Activated CD4-positive, alpha-beta T cell treated with anti-CD3 and anti-CD28 coated beads, Interleukin-2, Interleukin-6, amounts not matched to agents 100 ng/mL and 50 ng/mL, durations not matched to agents 16 hours and 8 hours (primary cell): ENCODE results near the gene SLIT3.
A peak's percentile ranks its signal among the peaks of the same experiment; 100 is the strongest.

Source experiments
- DNase-seq: peaks from one replicate; pipeline ENCODE4 v3.0.0-alpha.2; 2020

The SLIT3 gene

DNA sequence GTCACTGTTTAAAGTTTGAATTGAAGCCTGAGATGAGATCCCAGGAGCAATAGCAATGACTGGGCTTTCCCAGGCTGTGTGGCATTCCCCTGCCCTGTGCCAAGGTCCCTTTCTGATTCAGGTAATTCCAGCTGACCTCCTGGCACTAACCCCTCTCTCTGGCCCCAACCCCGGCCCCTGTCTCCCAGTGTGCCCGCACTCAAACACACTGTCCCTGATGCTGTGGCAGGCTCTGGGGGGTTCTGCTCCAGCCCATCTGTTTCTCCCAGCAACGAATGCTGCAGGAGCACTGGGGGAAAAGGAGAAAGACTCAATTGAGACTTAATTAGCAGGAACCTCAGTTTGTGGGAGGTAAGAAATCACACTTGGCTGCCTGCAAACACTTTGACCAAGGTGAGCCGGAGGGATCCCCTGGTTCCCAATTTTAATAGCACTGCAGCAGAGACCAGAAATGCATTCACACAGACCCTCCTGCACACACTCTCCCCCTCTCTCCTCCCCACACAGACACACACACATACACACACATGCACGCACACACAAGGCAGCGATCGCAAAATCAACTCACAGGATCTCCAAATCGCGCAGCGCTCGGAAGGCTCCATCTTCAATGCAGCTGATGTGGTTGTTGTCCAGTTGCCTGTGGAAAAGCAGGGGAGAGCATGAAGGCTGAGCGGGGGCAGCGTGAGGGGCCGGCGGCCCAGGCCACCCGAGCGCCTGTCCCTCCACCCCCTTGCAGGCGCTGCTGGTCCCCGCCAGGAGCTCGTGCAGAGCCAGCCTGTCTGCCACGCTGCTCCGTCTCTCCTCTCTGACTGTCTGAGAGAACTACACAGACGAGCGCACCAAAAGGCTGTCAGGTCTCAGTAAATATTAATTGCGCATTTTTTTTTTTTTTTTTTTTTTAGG is 456.7 kb downstream of the SLIT3 start:
- no peak for DNase-seq

- DNase-seq, result no peak
These were observed 457.5 kb downstream of the SLIT3 start for GRCh38 chr5:168843277-168844015.

- no peak for DNase-seq
These were observed 458.3 kb downstream of the SLIT3 start for GRCh38 chr5:168842571-168843205.

- DNase-seq, result no peak
These were observed 463.1 kb downstream of the SLIT3 start for GRCh38 chr5:168837852-168838251.

- peak; percentile 78 for DNase-seq
These were observed 464.2 kb downstream of the SLIT3 start for GRCh38 chr5:168836603-168837231.

GRCh38 chr5:168833936-168834335 is 467.0 kb downstream of the SLIT3 start:
- no peak for DNase-seq

- no peak for DNase-seq
These were observed 467.6 kb downstream of the SLIT3 start for GRCh38 chr5:168833383-168833782.

GRCh38 chr5:168832308-168832707 is 468.6 kb downstream of the SLIT3 start:
- DNase-seq, result no peak

GRCh38 chr5:168831383-168831782 is 469.6 kb downstream of the SLIT3 start:
- no peak for DNase-seq

- DNase-seq, result no peak
These were observed 470.1 kb downstream of the SLIT3 start for GRCh38 chr5:168830833-168831232.

GRCh38 chr5:168829922-168830417 is 471.0 kb downstream of the SLIT3 start:
- no peak for DNase-seq

DNA sequence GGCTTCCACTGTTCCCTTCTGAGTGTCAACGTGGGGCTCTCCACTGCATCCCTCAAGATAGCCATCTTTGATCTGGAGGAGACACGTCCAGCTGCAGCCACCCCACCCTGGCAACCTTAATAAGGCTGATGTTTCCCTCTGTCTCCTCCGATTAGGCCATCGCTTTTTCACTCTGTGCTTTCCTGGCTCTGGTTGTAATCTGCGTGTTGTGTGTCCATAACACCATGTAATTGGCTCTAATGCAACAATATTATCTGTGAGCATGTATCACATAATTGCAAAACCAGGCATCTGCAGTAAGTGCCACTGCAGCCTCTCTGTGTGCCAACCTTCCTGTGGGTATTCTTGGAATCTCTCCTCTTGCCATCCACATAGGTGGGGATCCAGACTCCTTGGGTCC is 471.9 kb downstream of the SLIT3 start:
- DNase-seq, result no peak

GRCh38 chr5:168827636-168828035 is 473.3 kb downstream of the SLIT3 start:
- DNase-seq, result no peak

- no peak for DNase-seq
These were observed 474.7 kb downstream of the SLIT3 start for GRCh38 chr5:168826246-168826725.

DNA sequence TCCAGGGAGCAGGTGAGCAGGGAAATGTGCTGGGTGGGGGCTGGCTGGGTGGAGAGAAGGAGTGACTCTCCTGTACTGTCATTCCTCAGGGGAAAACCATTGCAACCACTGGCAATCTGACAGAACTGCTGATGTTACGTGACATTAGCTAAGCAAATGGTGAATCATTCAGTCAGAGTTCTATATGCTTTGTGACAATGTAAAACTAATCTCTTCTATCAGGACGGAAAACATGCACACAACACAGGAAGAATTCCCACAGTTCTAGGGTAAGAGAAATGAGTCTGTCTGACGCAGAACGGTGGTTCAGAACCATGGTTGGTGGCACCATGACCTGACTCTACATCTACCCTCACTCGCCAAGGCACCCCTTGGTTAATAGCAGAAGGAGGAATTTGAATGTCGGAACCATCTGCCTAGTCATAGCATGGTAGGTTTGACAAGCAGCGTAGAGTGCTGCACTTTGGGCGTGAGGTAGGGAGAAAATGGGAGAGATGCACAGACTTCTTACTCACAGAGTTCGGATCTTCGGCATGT is 478.1 kb downstream of the SLIT3 start:
- DNase-seq, result peak; percentile 47

- peak; percentile 47 for DNase-seq
These were observed 478.6 kb downstream of the SLIT3 start for GRCh38 chr5:168822248-168822744.

- no peak for DNase-seq
These were observed 480.1 kb downstream of the SLIT3 start for GRCh38 chr5:168820874-168821273.

GRCh38 chr5:168819004-168819621 is 481.8 kb downstream of the SLIT3 start:
- no peak for DNase-seq

DNA sequence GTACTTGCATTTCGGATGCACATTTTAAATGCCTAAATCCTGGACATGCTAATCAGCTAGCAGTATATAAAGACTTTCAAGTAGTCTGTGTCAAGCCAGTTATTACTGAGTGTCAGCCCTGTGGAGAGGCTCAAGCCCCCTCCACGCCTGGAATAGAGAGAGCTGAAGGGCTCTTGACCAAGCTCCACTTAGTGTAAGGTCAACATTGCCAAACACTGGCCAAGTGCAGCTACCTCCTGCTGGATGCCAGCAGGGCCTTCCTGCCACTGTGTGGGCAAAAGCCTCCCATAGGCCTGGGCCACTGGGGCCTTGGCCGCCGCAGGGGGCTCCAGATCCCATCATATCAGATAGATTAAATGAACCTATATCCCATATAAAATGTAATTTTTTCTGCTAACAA is 482.4 kb downstream of the SLIT3 start:
- DNase-seq, result no peak

DNA sequence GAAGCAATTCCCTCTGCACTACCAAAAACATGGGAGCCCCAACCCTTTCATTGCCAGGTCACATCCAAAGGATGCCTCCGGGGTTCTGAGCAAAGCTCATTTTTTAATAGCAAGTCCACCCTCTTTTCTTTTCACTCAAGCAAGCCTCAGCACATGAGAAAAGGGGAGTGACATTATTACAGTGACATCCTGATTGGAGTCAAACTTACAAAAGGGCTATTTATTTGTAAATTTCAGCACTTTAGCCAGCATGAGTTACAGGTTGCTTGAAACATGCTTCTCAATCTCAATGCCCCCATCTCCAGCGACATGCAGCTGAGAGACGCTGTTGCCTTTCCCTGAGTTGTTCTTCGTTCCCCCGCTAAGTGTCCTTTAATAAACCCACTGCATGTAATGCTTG is 483.3 kb downstream of the SLIT3 start:
- DNase-seq, result no peak

- DNase-seq, result no peak
These were observed 484.3 kb downstream of the SLIT3 start for GRCh38 chr5:168816661-168817060.
